CD4-positive, alpha-beta T cell (primary cell): ENCODE data around the gene TGOLN2. TPM values are rescaled to one million over a fixed set of nuclear protein-coding genes. Genes with fewer than 3 reads are reported as not detected.

Experiments
- ATAC-seq: fragments of 200-7000 bp; cut with Tn5 transposase; one replicate; pipeline ENCODE4 v1.10.0; 2022; ENCODE audit warnings: mild to moderate bottlenecking; ENCODE audit not compliant: poor library complexity
- CTCF ChIA-PET: fragments of 350-600 bp; sonication (Branson Sonifier 250); formaldehyde crosslinking; loops from one replicate; lab custom pipeline; 2021; ENCODE audit warnings: antibody characterized with exemption, inconsistent platforms; lab: Charles Lee
- POLR2A ChIA-PET: fragments of 350-600 bp; sonication (Branson Sonifier 250); formaldehyde crosslinking; loops from one replicate; lab custom pipeline; 2021; ENCODE audit warnings: antibody characterized with exemption, inconsistent platforms; lab: Charles Lee
- DNase-seq, 14 experiments: peaks; one replicate each; pipeline ENCODE4 v3.0.0-alpha.2; 2013 to 2020; ENCODE audit warnings: mixed read lengths in 2 of 14
- H3K27ac ChIP-seq, 2 donors: one replicate each; pipeline versions ENCODE4 v1.5.1 to v1.7.0; 2013; ENCODE audit warnings: low read length in 2 of 2, low read depth in 1 of 2, mild to moderate bottlenecking in 1 of 2
- H3K27me3 ChIP-seq, 2 experiments: 1 replicate in 1 of 2; 2 replicates in 1 of 2; pipeline versions ENCODE4 v1.6.1 to v1.7.0; 2013; ENCODE audit warnings: low read length in 2 of 2, control low read depth in 1 of 2, mild to moderate bottlenecking in 1 of 2, moderate library complexity in 1 of 2; ENCODE audit not compliant: insufficient read depth in 2 of 2, control insufficient read depth in 1 of 2
- H3K36me3 ChIP-seq: one replicate; pipeline ENCODE4 v1.6.1; 2013; ENCODE audit warnings: low read length, control low read depth; ENCODE audit not compliant: insufficient read depth
- H3K4me1 ChIP-seq: one replicate; pipeline ENCODE4 v1.6.1; 2013; ENCODE audit warnings: low read length, control low read depth; ENCODE audit not compliant: insufficient read depth
- H3K4me3 ChIP-seq: one replicate; pipeline ENCODE4 v1.5.1; 2013; ENCODE audit warnings: mild to moderate bottlenecking, low read length, moderate library complexity
- H3K9me3 ChIP-seq, 2 experiments: 1 replicate in 1 of 2; 2 replicates in 1 of 2; pipeline versions ENCODE4 v1.6.1 to v1.7.0; 2013; ENCODE audit warnings: low read length in 2 of 2, mild to moderate bottlenecking in 2 of 2, control low read depth in 1 of 2, moderate library complexity in 1 of 2; ENCODE audit not compliant: control insufficient read depth in 1 of 2, insufficient read depth in 1 of 2
- H3K27ac Mint-ChIP-seq: one replicate; pipeline ENCODE4 v1.8.0; 2020; ENCODE audit warnings: mixed read lengths
- H3K27me3 Mint-ChIP-seq: one replicate; pipeline ENCODE4 v1.8.0; 2021; ENCODE audit warnings: mixed read lengths
- H3K36me3 Mint-ChIP-seq: one replicate; pipeline ENCODE4 v1.8.0; 2021; ENCODE audit warnings: low read depth, mixed read lengths
- H3K4me1 Mint-ChIP-seq: one replicate; pipeline ENCODE4 v1.8.0; 2021; ENCODE audit warnings: low read depth, mixed read lengths
- H3K4me3 Mint-ChIP-seq: one replicate; pipeline ENCODE4 v1.8.0; 2020; ENCODE audit warnings: mild to moderate bottlenecking, mixed read lengths
- H3K9me3 Mint-ChIP-seq: one replicate; pipeline ENCODE4 v1.8.0; 2020; ENCODE audit warnings: mixed read lengths
- CTCF ChIP-seq: fragments of 200-600 bp; IDR thresholded peaks from one replicate; pipeline ENCODE4 v1.8.0; 2022; ENCODE audit warnings: antibody characterized with exemption, mild to moderate bottlenecking
- intact Hi-C, 2 experiments: fragments of 100-400 bp; cut with DNase I in 1 of 2; cut with micrococcal nuclease in 1 of 2; formaldehyde crosslinking; loops; one replicate each; pipeline versions ENCODE4 v1.15.1 to v1.9.0; 2023 to 2025; cut with DNase I, micrococcal nuclease
- total RNA-seq, 174 experiments: library from RNA in 2 of 174; stranded (reverse) in 2 of 174; gene quantifications; one replicate each; pipeline ENCODE4 v1.2.3 and lab custom pipeline; 2021 to 2026

The TGOLN2 gene
- total RNA-seq, 2 experiments from 2014 or later: 172 to 175 TPM

GRCh38 chr2:85354286-85355072 lies 26.7 kb upstream of the TGOLN2 start, which contains the start of the genes ELMOD3 and RETSAT:
Gene ELMOD3, plus strand, starts transcription at chr2:85354769. Its CDS starts 2,430 bp downstream, at chr2:85357199.
Gene RETSAT, minus strand, starts transcription at chr2:85354528. Its CDS starts 21 bp downstream, at chr2:85354507.
- Histone ChIP-seq H3K4me3 (peak within 1 kb of the TSS; percentile 68), H3K36me3 (peaks cover 52% of the 10 kb centered on the region), H3K4me1 (peaks cover 44% of the 10 kb centered on the region), H3K27ac (peak within 1 kb of the TSS; percentile 75), H3K9me3 (no peaks in the 10 kb centered on the region), H3K27me3 (no peaks in the 10 kb centered on the region)
- TF ChIP-seq CTCF: no peak
- H3K27me3 Mint-ChIP-seq: no peaks in the 10 kb centered on the region
- CTCF ChIA-PET: interaction anchor here (0.7 to 1.7 kb wide), 4 partner anchors 26 to 283 kb away, joined by 3 read pairs; partner anchors contain the start of gene TGOLN2
- H3K4me3 Mint-ChIP-seq: peak within 1 kb of the TSS; percentile 99
- POLR2A ChIA-PET: interaction anchor here (0.5 to 5.1 kb wide), 39 partner anchors 8 to 1087 kb away, joined by 3 to 216 read pairs (median 4); partner anchors contain the start of genes C2orf68, GGCX, KDM3A and MAT2A
- no peaks in the 10 kb centered on the region for H3K9me3 Mint-ChIP-seq
- intact Hi-C loops: loop anchor here (1.0 to 10.0 kb wide), 6 partner anchors 26 to 263 kb away; partner anchors contain the start of genes CAPG (in 2 of the 2), MAT2A (in 1 of the 2), SH2D6 (in 1 of the 2) and USP39 (in 1 of the 2)
- ATAC-seq (peak; percentile 98), DNase-seq (peak; percentile 89 to 99 (median 94))
- peaks cover 63% of the 10 kb centered on the region for H3K4me1 Mint-ChIP-seq
- peak within 1 kb of the TSS; percentile 94 for H3K27ac Mint-ChIP-seq
- H3K36me3 Mint-ChIP-seq: peaks cover 59% of the 10 kb centered on the region

- Mint-ChIP-seq H3K27me3 (no peaks in the 10 kb centered on the region), H3K4me3 (peak overlapping the region; percentile 99), H3K9me3 (no peaks in the 10 kb centered on the region), H3K4me1 (peaks cover 60% of the 10 kb centered on the region), H3K36me3 (peaks cover 61% of the 10 kb centered on the region), H3K27ac (peak overlapping the region; percentile 94)
- Histone ChIP-seq H3K27me3 (no peaks in the 10 kb centered on the region), H3K9me3 (no peaks in the 10 kb centered on the region), H3K36me3 (peaks cover 55% of the 10 kb centered on the region), H3K27ac (peak overlapping the region; percentile 54 to 59), H3K4me3 (peak overlapping the region; percentile 68), H3K4me1 (peaks cover 44% of the 10 kb centered on the region)
- intact Hi-C loops: loop anchor here (1.0 to 10.0 kb wide), 5 partner anchors 26 to 263 kb away; partner anchors contain the start of genes CAPG (in 1 of the 2), MAT2A (in 1 of the 2), SH2D6 (in 1 of the 2) and USP39 (in 1 of the 2)
- no peak for ATAC-seq
- no peak for TF ChIP-seq CTCF
- ChIA-PET CTCF (interaction anchor here (0.7 to 1.7 kb wide), 4 partner anchors 26 to 284 kb away, joined by 3 read pairs; partner anchors contain the start of gene TGOLN2), POLR2A (interaction anchor here (0.5 to 5.1 kb wide), 29 partner anchors 8 to 1087 kb away, joined by 3 to 216 read pairs (median 6); partner anchors contain the start of genes C2orf68, KDM3A, MAT2A and POLR1A)
- DNase-seq: peak in 2 of 14 experiments; percentile 9 to 38
Measured at GRCh38 chr2:85353876-85354285, 26.1 kb upstream of the TGOLN2 start.

- ATAC-seq (no peak), DNase-seq (no peak)
- Mint-ChIP-seq H3K4me1 (peaks cover 4% of the 10 kb centered on the region), H3K4me3 (no peak overlapping the region), H3K36me3 (peaks cover 65% of the 10 kb centered on the region), H3K9me3 (no peaks in the 10 kb centered on the region), H3K27ac (no peak overlapping the region), H3K27me3 (no peaks in the 10 kb centered on the region)
- Histone ChIP-seq H3K4me3 (no peak overlapping the region), H3K27me3 (no peaks in the 10 kb centered on the region), H3K27ac (no peak overlapping the region), H3K36me3 (peaks cover 77% of the 10 kb centered on the region), H3K9me3 (no peaks in the 10 kb centered on the region), H3K4me1 (peaks cover 7% of the 10 kb centered on the region)
- intact Hi-C loops: no loop called here
- POLR2A ChIA-PET: no interaction called here
- CTCF ChIA-PET: no interaction called here
- TF ChIP-seq CTCF: no peak
Measured at GRCh38 chr2:85347599-85347998, 19.8 kb upstream of the TGOLN2 start.
